ENCODE data around the gene COL15A1.

DNA sequence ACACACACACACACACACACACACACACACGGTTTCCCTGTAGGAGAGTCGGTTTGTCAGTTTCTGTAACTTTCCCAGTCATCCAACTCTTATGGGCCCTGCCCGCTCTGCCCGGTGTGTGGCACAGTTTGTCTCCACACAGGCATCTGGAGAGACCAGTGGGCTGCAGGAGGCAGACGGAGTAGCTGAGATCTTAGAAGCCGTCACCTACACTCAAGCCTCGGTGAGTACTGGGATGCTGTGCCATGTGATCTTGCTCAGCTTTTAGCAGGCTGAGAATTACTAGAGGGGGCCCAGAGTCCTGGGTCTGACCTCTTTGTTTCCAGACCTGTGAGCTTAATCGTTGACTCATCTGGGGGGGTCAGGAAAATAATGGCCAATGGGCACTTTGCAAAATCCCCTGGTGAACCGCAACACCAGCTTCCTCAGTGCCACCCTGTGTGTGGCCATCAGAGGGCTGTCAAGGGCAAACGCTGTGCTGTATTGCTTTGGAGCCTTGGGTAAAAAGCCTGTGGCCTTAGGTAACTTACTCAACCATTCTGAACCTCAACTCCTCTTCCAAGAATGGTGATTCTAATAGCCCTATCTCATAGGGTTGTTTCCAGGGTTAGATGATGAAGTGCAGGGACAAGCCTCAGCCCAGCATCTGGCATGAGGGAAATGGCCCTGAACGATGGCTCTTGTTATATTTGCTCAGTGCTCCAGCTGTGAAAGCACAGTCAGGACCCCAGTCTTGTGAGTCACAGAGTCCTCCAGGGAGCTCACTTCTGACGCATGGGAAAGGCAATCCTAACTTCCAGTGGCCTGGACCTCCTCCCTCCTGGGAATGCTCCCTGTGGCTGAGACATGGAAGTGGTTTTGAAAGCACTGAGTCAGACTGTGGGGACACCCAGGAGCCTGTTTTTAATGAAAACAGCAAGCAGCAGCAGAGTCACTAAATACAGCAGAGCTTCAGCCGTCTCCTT lies 45.6 kb downstream of the COL15A1 start:
- TF ChIP-seq CTCF (IDR thresholded peaks at IDR 0.05) (no peak), POLR2A (IDR thresholded peaks at IDR 0.05) (no peak), EP300 (IDR thresholded peaks at IDR 0.05; ENCODE audit: low read depth) (no peak)

Measured in transverse colon (tissue), 3 donors.